ENCODE results near the gene SLMAP. TPM values are rescaled to one million over a fixed set of nuclear protein-coding genes. Genes with fewer than 3 reads are reported as not detected.
A peak's percentile ranks its signal among the peaks of the same experiment; 100 is the strongest.

The SLMAP gene
- total and polyA plus RNA-seq, 7 experiments from 2014 or later, result 20.2 to 77.1 (median 63.4) TPM

DNA sequence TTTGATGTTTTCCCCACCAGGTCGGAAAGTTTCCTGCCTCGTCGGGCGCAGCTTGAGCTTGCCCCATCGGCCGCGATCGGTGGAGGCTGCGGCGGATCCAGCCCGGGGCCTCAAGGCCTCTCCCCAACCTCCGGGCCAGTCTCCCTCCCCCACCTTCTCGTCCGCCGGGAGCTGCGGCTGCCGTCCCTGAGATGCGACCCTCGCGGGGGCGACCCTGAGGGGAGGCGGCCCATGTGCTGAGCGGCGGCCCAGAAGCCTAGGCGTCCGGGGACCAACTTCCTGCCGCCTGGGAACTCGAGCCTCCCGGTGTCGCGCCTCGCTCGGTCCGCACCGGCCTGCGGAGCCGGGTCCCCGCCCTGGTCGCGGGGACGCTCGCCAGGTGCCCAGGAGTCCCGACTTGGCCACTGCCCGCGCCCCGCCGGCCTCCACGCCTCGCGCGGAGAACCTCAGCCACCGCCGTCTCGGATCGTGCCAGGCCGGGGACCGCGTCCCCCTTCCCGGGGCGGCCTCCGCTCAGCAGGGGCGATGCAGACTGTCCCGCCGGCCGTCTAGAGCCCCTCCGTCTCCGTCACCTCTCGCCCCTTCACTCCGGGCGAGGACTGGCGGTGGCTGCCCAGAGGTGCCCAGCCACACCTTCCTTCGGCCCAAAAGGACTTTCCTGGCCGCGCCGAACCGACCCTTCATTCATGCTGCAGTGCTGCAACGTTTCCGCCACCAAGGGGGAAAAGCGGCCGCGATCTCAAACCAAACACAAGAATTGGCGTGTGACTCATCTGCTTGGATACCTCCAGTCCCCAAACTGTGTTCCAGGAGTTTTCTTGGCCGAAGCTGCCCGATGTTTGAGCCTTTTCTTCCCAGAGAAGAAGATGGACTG, 656 bp downstream of the SLMAP start:
- peaks cover 23 to 33% of the 10 kb centered on the region in 2 donors for H3K4me1 ChIP-seq (ENCODE audit: control insufficient read depth in 2 of 2, insufficient read depth in 2 of 2, low read length in 2 of 2)
- H3K36me3 Mint-ChIP-seq, result peaks cover 0 to 25% (median 5%) of the 10 kb centered on the region in 5 donors
- H3K4me3 Mint-ChIP-seq, result peak overlapping the region; percentile 92 to 98 (median 97)
- H3K9me3 ChIP-seq (ENCODE audit: control insufficient read depth in 2 of 3, low read length in 3 of 3), result no peaks in the 10 kb centered on the region
- H3K9me3 Mint-ChIP-seq, result no peaks in the 10 kb centered on the region
- ATAC-seq, result peak; percentile 10
- ChIA-PET POLR2A (interaction anchor here (0.6 to 1.8 kb wide), 12 partner anchors 9 to 549 kb away, joined by 3 to 24 read pairs (median 4); partner anchors contain the start of genes ARF4, DENND6A, HTD2 and PDE12), CTCF (interaction anchor here (1.2 kb wide), 2 partner anchors 91 to 159 kb away, joined by 3 read pairs; partner anchors contain the start of gene ARF4)
- DNase-seq, result peak in 8 of 9 donors; percentile 10 to 59 (median 17)
- peaks cover 0 to 6% (median 0%) of the 10 kb centered on the region in 3 experiments for H3K36me3 ChIP-seq (ENCODE audit: control insufficient read depth in 2 of 3, insufficient read depth in 3 of 3, low read length in 3 of 3)
- peaks cover 0 to 8% (median 0%) of the 10 kb centered on the region in 5 donors for H3K27me3 Mint-ChIP-seq
- intact Hi-C loops (cut with micrococcal nuclease), result loop anchor here (1.0 to 10.0 kb wide), 15 partner anchors 16 to 1074 kb away; partner anchors contain the start of genes APPL1 (in 2 of the 2), ARF4 (in 2 of the 2), HTD2 (in 2 of the 2) and PDE12 (in 2 of the 2)
- no peaks in the 10 kb centered on the region for H3K27me3 ChIP-seq (ENCODE audit: control insufficient read depth in 2 of 2, insufficient read depth in 2 of 2, low read length in 2 of 2)
- peak overlapping the region; percentile 84 for H3K27ac ChIP-seq (ENCODE audit: low read depth, low read length)
- H3K27ac Mint-ChIP-seq, result peak overlapping the region; percentile 86 to 96 (median 92)
- peaks cover 17 to 54% (median 45%) of the 10 kb centered on the region in 7 donors for H3K4me1 Mint-ChIP-seq
- H3K4me3 ChIP-seq (ENCODE audit: low read length), result peak overlapping the region; percentile 80

DNA sequence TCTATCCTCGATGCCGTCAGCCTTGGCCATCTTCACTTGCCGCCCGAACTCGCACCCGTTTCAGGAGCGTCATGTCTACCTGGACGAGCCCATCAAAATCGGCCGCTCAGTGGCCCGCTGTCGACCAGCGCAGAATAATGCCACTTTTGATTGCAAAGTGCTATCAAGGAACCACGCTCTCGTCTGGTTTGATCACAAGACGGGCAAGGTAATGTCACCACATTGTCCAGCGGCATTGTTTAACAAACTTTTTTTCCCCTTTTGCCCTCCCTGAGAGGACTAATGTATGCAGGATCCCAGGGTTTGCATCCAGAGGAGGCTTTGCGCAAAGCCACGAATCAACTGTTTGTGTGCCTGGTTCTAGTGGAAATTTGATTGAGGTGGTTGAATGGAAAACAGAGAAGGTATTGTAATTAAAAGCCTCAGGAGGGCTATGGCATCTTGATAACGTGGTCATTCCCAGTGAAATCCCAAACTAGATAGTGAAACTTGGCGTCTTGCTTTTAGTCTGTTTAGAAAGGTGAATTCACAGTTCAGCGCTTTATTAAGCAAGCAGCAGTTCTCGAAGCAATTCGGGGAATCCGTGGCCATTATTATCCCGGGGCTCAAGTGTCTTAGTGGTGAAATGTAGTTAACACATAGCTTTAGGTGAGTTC, 1.7 kb downstream of the SLMAP start:
- Histone ChIP-seq H3K27ac (ENCODE audit: low read depth, low read length) (no peak overlapping the region), H3K4me1 (ENCODE audit: control insufficient read depth in 2 of 2, insufficient read depth in 2 of 2, low read length in 2 of 2) (peaks cover 23 to 33% of the 10 kb centered on the region in 2 donors), H3K4me3 (ENCODE audit: low read length) (peak overlapping the region; percentile 80), H3K36me3 (ENCODE audit: control insufficient read depth in 2 of 3, insufficient read depth in 3 of 3, low read length in 3 of 3) (peaks cover 0 to 6% (median 0%) of the 10 kb centered on the region in 3 experiments), H3K9me3 (ENCODE audit: control insufficient read depth in 2 of 3, low read length in 3 of 3) (no peaks in the 10 kb centered on the region), H3K27me3 (ENCODE audit: control insufficient read depth in 2 of 2, insufficient read depth in 2 of 2, low read length in 2 of 2) (no peaks in the 10 kb centered on the region)
- H3K4me1 Mint-ChIP-seq, result peaks cover 23 to 61% (median 49%) of the 10 kb centered on the region in 7 donors
- peaks cover 0 to 5% (median 0%) of the 10 kb centered on the region in 5 donors for H3K27me3 Mint-ChIP-seq
- H3K36me3 Mint-ChIP-seq, result peaks cover 0 to 28% (median 9%) of the 10 kb centered on the region in 5 donors
- peak overlapping the region in 5 of 9 donors; percentile 80 to 93 (median 90) for H3K27ac Mint-ChIP-seq
- H3K9me3 Mint-ChIP-seq, result no peaks in the 10 kb centered on the region
- intact Hi-C loops (cut with micrococcal nuclease), result loop anchor here (2.0 to 10.0 kb wide), 7 partner anchors 15 to 1075 kb away; partner anchors contain the start of genes APPL1 (in 2 of the 2), ABHD6 (in 1 of the 2), HTD2 (in 1 of the 2) and RPP14 (in 1 of the 2)
- ATAC-seq (no peak), DNase-seq (no peak)
- CTCF ChIA-PET, result interaction anchor here (1.6 kb wide), 1 partner anchor 69 kb away, joined by 3 read pairs; no protein-coding TSS in a partner anchor
- peak overlapping the region; percentile 92 to 98 (median 96) for H3K4me3 Mint-ChIP-seq
- POLR2A ChIA-PET, result interaction anchor here (1.5 to 2.0 kb wide), 2 partner anchors 159 to 202 kb away, joined by 3 to 11 read pairs; partner anchors contain the start of gene PDE12

DNA sequence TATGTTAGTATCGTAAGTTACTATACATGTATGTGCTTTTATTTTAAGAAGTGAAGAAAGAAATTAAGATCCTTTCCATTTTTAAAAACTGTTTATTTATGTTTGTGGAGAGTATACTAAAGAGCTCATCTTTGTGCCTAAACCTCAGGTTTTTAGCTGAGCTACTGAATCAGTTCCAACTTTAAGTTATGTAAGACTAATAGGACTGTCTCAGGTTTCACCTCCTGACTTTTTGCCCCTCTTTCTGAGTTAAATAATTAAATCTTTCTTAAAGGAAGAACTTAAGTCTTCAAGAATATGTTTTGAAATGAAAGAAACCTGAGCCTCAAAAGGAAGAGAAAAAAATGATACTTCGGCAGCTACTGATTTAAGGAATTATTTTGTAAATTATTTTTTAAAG, 2.6 kb downstream of the SLMAP start:
- Mint-ChIP-seq H3K36me3 (peaks cover 0 to 34% (median 12%) of the 10 kb centered on the region in 5 donors), H3K4me1 (peaks cover 27 to 70% (median 58%) of the 10 kb centered on the region in 7 donors), H3K9me3 (no peaks in the 10 kb centered on the region), H3K27ac (no peak overlapping the region), H3K4me3 (peak overlapping the region; percentile 92 to 98 (median 96)), H3K27me3 (peaks cover 0 to 3% (median 0%) of the 10 kb centered on the region in 5 donors)
- no peaks in the 10 kb centered on the region for H3K27me3 ChIP-seq (ENCODE audit: control insufficient read depth in 2 of 2, insufficient read depth in 2 of 2, low read length in 2 of 2)
- H3K4me1 ChIP-seq (ENCODE audit: control insufficient read depth in 2 of 2, insufficient read depth in 2 of 2, low read length in 2 of 2), result peaks cover 27 to 37% of the 10 kb centered on the region in 2 donors
- ATAC-seq (no peak), DNase-seq (no peak)
- no peaks in the 10 kb centered on the region for H3K9me3 ChIP-seq (ENCODE audit: control insufficient read depth in 2 of 3, low read length in 3 of 3)
- intact Hi-C loops (cut with micrococcal nuclease), result loop anchor here (5.0 to 10.0 kb wide), 5 partner anchors 44 to 1076 kb away; partner anchors contain the start of genes APPL1 (in 2 of the 2), ABHD6 (in 1 of the 2) and TASOR (in 1 of the 2)
- H3K27ac ChIP-seq (ENCODE audit: low read depth, low read length), result no peak overlapping the region
- H3K36me3 ChIP-seq (ENCODE audit: control insufficient read depth in 2 of 3, insufficient read depth in 3 of 3, low read length in 3 of 3), result peaks cover 0 to 6% (median 0%) of the 10 kb centered on the region in 3 experiments
- POLR2A ChIA-PET, result interaction anchor here (0.6 to 2.0 kb wide), 7 partner anchors 22 to 203 kb away, joined by 3 to 11 read pairs (median 3); partner anchors contain the start of genes DENND6A and PDE12
- peak overlapping the region; percentile 5 for H3K4me3 ChIP-seq (ENCODE audit: low read length)
- CTCF ChIA-PET, result interaction anchor here (1.6 kb wide), 1 partner anchor 68 kb away, joined by 3 read pairs; no protein-coding TSS in a partner anchor

DNA sequence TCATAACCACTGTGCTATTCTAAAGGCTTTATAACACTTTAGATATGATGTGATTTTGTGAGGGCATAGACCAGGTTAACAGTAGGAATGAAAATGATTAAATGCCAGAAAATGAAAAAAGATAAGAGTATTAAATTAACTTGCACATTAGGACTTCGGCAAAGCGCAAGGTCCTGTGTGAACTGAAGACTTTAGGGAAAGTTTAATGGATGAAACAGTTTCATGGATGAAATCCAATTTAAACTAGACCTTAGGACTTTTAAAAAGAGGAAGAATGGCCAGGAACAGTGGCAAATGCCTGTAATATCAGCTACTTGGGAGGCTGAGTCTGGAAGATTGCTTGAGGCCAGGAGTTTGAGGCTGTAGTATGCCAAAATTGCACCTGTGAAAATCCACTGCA, 8.7 kb downstream of the SLMAP start:
- Mint-ChIP-seq H3K36me3 (peaks cover 0 to 58% (median 35%) of the 10 kb centered on the region in 5 donors), H3K27ac (peak overlapping the region in 1 of 9 donors; percentile 9), H3K4me1 (peaks cover 43 to 80% (median 76%) of the 10 kb centered on the region in 7 donors), H3K4me3 (peak overlapping the region in 6 of 10 donors; percentile 1 to 59 (median 28)), H3K27me3 (no peaks in the 10 kb centered on the region), H3K9me3 (no peaks in the 10 kb centered on the region)
- H3K27me3 ChIP-seq (ENCODE audit: control insufficient read depth in 2 of 2, insufficient read depth in 2 of 2, low read length in 2 of 2), result no peaks in the 10 kb centered on the region
- intact Hi-C loops (cut with micrococcal nuclease), result no loop called here
- H3K4me3 ChIP-seq (ENCODE audit: low read length), result no peak overlapping the region
- no peak overlapping the region for H3K27ac ChIP-seq (ENCODE audit: low read depth, low read length)
- no peaks in the 10 kb centered on the region for H3K9me3 ChIP-seq (ENCODE audit: control insufficient read depth in 2 of 3, low read length in 3 of 3)
- no peaks in the 10 kb centered on the region for H3K36me3 ChIP-seq (ENCODE audit: control insufficient read depth in 2 of 3, insufficient read depth in 3 of 3, low read length in 3 of 3)
- CTCF ChIA-PET, result no interaction called here
- DNase-seq (no peak), ATAC-seq (no peak)
- POLR2A ChIA-PET, result interaction anchor here (0.8 to 1.4 kb wide), 2 partner anchors 9 to 74 kb away, joined by 3 read pairs; partner anchors contain the start of gene SLMAP
- peaks cover 18 to 21% of the 10 kb centered on the region in 2 donors for H3K4me1 ChIP-seq (ENCODE audit: control insufficient read depth in 2 of 2, insufficient read depth in 2 of 2, low read length in 2 of 2)

DNA sequence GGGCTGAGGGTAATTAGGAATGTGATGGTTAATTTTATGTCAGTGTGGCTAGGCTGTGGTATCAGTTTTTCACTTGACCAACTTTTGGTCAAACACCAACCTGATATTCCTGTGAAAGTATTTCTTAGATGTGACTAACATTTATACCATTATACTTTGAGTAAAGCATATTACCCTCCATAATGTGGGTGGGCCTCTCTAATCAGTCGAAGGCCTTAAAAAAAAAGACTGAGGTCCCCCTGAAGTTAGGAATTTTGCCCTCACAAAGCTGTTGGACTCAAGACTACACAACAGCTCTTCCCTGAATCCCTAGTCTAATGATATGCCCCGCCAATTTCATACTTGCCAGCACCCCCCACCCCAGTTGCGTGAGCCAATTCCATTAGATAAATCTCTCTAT, 12.5 kb downstream of the SLMAP start:
- H3K27ac ChIP-seq (ENCODE audit: low read depth, low read length), result no peak overlapping the region
- no peak for ATAC-seq
- peak overlapping the region in 1 of 10 donors; percentile 52 for H3K4me3 Mint-ChIP-seq
- ChIA-PET CTCF (no interaction called here), POLR2A (no interaction called here)
- H3K36me3 ChIP-seq (ENCODE audit: control insufficient read depth in 2 of 3, insufficient read depth in 3 of 3, low read length in 3 of 3), result no peaks in the 10 kb centered on the region
- peaks cover 7 to 11% of the 10 kb centered on the region in 2 donors for H3K4me1 ChIP-seq (ENCODE audit: control insufficient read depth in 2 of 2, insufficient read depth in 2 of 2, low read length in 2 of 2)
- no peaks in the 10 kb centered on the region for H3K27me3 ChIP-seq (ENCODE audit: control insufficient read depth in 2 of 2, insufficient read depth in 2 of 2, low read length in 2 of 2)
- no peak for DNase-seq
- H3K9me3 Mint-ChIP-seq, result no peaks in the 10 kb centered on the region
- no peaks in the 10 kb centered on the region for H3K27me3 Mint-ChIP-seq
- H3K4me1 Mint-ChIP-seq, result peaks cover 32 to 84% (median 72%) of the 10 kb centered on the region in 7 donors
- H3K9me3 ChIP-seq (ENCODE audit: control insufficient read depth in 2 of 3, low read length in 3 of 3), result no peaks in the 10 kb centered on the region
- intact Hi-C loops (cut with micrococcal nuclease), result no loop called here
- no peak overlapping the region for H3K4me3 ChIP-seq (ENCODE audit: low read length)
- peaks cover 5 to 56% (median 29%) of the 10 kb centered on the region in 5 donors for H3K36me3 Mint-ChIP-seq
- no peak overlapping the region for H3K27ac Mint-ChIP-seq

Data from naive thymus-derived CD4-positive, alpha-beta T cell (primary cell).